ENCODE results near the gene AMN1. TPM values are rescaled to one million over a fixed set of nuclear protein-coding genes. Genes with fewer than 3 reads are reported as not detected.
A peak's percentile ranks its signal among the peaks of the same experiment; 100 is the strongest.
"Not testable (repeated sequence)": the region's sequence is repeated elsewhere in the genome, so short reads cannot be mapped to it uniquely, and the experiment has no call there.

AMN1 gene
- total RNA-seq, 1 donor from 2014 or later, result 9.7 TPM

GRCh38 chr12:31737345-31737744, 8.5 kb upstream of the AMN1 start:
- intact Hi-C loops (cut with DNase I), result no loop called here
- DNase-seq (no peak), ATAC-seq (ENCODE audit: poor library complexity) (no peak)

DNA sequence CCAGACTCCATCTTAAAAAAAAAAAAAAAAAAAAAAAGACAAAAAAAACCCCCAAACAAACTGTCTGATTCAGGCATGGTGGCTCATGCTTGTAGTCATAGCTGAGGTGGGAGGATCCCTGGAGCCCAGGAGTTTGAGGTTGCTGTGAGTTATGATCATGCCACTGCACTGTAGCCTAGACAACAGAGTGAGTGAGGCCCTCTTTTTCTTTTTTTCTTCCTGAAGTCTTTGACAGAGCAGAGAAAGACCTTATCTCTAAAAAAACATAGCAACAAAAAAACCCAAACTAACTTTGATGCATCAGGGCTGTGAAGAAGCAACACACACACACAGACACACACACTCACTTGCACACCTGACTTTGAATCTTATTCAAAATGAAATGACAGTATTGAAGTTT, 7.7 kb upstream of the AMN1 start:
- intact Hi-C loops (cut with DNase I), result no loop called here
- no peak for DNase-seq
- ATAC-seq (ENCODE audit: poor library complexity), result no peak

DNA sequence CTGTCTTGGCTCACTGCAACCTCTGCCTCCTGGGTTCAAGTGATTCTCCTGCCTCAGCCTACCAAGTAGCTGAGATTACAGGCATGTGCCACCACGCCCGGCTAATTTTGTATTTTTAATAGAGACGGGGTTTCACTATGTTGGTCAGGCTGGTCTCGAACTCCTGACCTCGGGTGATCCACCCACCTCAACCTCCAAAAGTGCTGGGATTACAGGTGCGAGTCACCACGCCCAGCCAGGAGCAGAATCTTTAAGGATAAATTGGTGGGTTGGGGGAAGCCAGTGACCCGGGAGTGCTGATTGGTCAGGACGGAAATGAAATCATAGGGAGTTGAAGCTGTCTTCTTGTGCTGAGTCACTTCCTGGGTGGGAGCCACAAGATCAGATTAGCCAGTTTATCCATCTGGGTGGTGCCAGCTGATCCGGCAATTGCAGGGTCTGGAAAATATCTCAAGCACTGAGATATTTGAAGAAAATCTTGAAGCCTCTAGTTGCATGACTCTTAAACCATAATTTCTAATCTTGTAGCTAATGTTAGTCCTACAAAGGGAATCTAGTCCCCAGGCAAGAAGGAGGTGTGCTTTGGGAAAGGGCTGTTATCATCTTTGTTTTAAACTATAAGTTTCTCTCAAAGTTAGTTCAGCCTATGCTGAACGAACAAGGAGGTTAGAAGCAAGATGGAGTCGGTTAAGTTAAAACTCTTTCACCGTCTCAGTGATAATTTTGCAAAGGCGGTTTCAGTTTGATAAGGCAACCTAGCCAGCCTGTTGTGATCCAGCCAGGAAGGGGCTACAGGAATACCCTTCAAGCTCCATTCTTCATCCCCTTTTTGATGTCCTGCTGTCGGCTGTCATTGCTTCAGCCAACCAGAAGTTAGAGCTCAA, 5.0 kb upstream of the AMN1 start:
- DNase-seq; intact Hi-C loops (cut with DNase I); ATAC-seq (ENCODE audit: poor library complexity): not testable (repeated sequence)

GRCh38 chr12:31732926-31733548, 4.2 kb upstream of the AMN1 start:
- ATAC-seq (ENCODE audit: poor library complexity), result no peak
- DNase-seq, result no peak
- intact Hi-C loops (cut with DNase I), result no loop called here

- intact Hi-C loops (cut with DNase I); DNase-seq; ATAC-seq (ENCODE audit: poor library complexity): not testable (repeated sequence)
Measured at GRCh38 chr12:31731203-31731602, 2.4 kb upstream of the AMN1 start.

GRCh38 chr12:31729705-31730104, 884 bp upstream of the AMN1 start:
- DNase-seq (no peak), ATAC-seq (ENCODE audit: poor library complexity) (no peak)
- intact Hi-C loops (cut with DNase I), result loop anchor here (10.0 kb wide), 1 partner anchor 235 kb away; no protein-coding TSS in a partner anchor

- intact Hi-C loops (cut with DNase I), result loop anchor here (10.0 kb wide), 1 partner anchor 236 kb away; no protein-coding TSS in a partner anchor
- no peak for DNase-seq
- peak; percentile 48 for ATAC-seq (ENCODE audit: poor library complexity)
Measured at GRCh38 chr12:31728289-31728916, 418 bp downstream of the AMN1 start.

- ATAC-seq (ENCODE audit: poor library complexity), result no peak
- no peak for DNase-seq
- intact Hi-C loops (cut with DNase I), result loop anchor here (10.0 kb wide), 1 partner anchor 238 kb away; no protein-coding TSS in a partner anchor
Measured at GRCh38 chr12:31727192-31727591, 1.6 kb downstream of the AMN1 start.

GRCh38 chr12:31726575-31726974, 2.2 kb downstream of the AMN1 start:
- ATAC-seq (ENCODE audit: poor library complexity) (no peak), DNase-seq (no peak)
- intact Hi-C loops (cut with DNase I), result loop anchor here (10.0 kb wide), 1 partner anchor 238 kb away; no protein-coding TSS in a partner anchor

- intact Hi-C loops (cut with DNase I), result loop anchor here (10.0 kb wide), 1 partner anchor 240 kb away; no protein-coding TSS in a partner anchor
- ATAC-seq (ENCODE audit: poor library complexity) (no peak), DNase-seq (no peak)
Measured at GRCh38 chr12:31724557-31724956, 4.3 kb downstream of the AMN1 start.

DNA sequence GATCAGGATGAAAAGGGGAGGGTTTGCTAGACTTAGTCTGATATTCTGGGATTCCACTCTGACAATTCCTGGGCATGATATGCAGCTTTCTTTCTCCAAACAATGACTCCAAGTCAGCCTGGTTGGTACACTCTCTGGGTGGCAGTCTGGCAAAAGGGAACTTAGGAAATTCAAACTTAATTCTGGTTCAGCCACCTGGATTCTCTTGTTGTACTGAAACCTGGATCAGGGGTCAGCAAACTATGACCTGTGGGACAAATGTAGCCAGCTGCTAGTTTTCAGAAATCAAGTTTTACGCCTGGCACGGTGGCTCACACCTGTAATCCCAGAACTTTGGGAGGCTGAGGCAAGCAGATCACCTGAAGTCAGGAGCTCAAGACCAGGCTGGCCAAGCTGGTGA, 6.2 kb downstream of the AMN1 start:
- DNase-seq (no peak), ATAC-seq (ENCODE audit: poor library complexity) (no peak)
- intact Hi-C loops (cut with DNase I), result loop anchor here (10.0 kb wide), 1 partner anchor 242 kb away; no protein-coding TSS in a partner anchor

DNA sequence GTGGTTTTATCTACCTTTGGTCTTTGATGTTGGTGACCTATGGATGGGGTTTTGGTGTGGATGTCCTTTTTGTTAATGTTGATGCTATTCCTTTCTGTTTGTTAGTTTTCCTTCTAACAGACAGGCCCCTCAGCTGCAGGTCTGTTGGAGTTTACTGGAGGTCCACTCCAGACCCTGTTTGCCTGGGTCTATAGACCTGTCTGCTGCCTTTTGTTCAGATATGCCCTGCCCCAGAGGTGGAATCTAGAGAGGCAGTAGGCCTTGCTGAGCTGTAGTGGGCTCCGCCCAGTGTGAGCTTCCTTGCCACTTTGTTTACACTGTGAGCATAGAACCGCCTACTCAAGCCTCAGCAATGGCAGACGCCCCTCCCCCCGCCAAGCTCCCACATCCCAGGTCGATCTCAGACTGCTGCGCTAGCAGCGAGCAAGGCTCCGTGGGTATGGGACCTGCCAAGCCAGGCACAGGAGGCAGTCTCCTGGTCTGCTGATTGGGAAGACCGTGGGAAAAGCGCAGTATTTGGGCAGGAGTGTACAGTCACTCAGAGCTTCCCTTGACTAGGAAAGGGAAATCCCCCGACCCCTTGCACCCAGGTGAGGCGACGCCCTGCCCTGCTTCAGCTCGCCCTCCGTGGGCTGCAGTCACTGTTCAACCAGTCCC, 10.2 kb downstream of the AMN1 start:
- ATAC-seq (ENCODE audit: poor library complexity); intact Hi-C loops (cut with DNase I); DNase-seq: not testable (repeated sequence)

- DNase-seq; intact Hi-C loops (cut with DNase I); ATAC-seq (ENCODE audit: poor library complexity): not testable (repeated sequence)
Measured at GRCh38 chr12:31716998-31717397, 11.8 kb downstream of the AMN1 start.

- intact Hi-C loops (cut with DNase I), result no loop called here
- no peak for ATAC-seq (ENCODE audit: poor library complexity)
Measured at GRCh38 chr12:31715283-31715825, 13.5 kb downstream of the AMN1 start.

DNA sequence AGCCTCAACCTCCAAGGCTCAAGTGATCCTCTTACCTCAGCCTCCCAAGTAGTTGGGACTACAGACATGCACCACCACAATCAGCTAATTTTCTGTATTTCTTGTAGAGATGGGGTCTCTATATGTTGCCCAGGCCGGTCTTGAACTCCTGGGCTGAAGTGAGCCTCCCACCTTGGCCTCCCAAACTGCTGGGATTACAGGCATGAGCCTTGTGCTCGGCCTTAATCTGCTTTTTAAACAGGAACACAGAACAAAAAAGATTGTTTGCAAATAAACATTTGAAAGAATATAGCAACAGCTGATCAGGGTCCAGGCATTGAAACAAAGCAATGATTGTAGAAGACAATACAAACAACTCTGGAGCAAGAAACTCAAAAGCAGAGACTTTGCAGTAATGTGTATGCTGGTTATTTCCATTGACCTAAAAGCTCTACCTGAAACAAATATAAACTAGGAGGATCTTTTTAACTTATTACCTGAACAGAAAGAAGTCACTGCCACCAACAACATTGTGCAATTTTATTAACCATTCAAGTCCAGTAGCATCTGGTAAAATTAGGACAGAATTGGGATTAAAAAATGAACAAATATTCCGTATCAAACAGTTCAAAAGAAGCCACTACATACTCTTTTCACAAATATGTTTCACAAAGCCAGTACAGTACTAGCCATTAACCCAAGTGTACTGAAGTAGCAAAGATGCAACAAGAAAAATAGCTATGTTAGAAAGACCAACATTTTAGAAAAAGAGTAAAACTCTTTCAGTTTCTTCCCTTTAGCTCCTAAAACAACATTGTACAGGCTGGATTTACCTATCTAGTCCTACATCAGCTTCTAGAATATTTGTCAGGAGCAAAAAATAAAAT, 14.2 kb downstream of the AMN1 start:
- DNase-seq, result no peak
- intact Hi-C loops (cut with DNase I), result no loop called here
- ATAC-seq (ENCODE audit: poor library complexity), result no peak

More at GRCh38 chr12:31715283-31715825, 13.5 kb downstream of the AMN1 start:
- no peak for DNase-seq

- intact Hi-C loops (cut with DNase I), result no loop called here
- DNase-seq, result no peak
- ATAC-seq (ENCODE audit: poor library complexity), result no peak
Measured at GRCh38 chr12:31712877-31713276, 15.9 kb downstream of the AMN1 start.

- ATAC-seq (ENCODE audit: poor library complexity) (no peak), DNase-seq (no peak)
- intact Hi-C loops (cut with DNase I), result no loop called here
Measured at GRCh38 chr12:31710021-31710818, 18.6 kb downstream of the AMN1 start.
